Daoy (cell line): Measurements from ENCODE around the gene THAP4. TPM values are rescaled to one million over a fixed set of nuclear protein-coding genes. Genes with fewer than 3 reads are reported as not detected.
"Not testable (repeated sequence)": the region's sequence is repeated elsewhere in the genome, so short reads cannot be mapped to it uniquely, and the experiment has no call there.

ENCODE experiments used
- DNase-seq: peaks from one replicate; pipeline ENCODE4 v3.0.0-alpha.2; 2015; ENCODE audit warnings: low read depth
- total RNA-seq: library from RNA; depleted of rRNA; stranded (reverse); fragments of >200 nt; shearing (Covaris generic); gene quantifications from 2 replicates; pipeline ENCODE4 v1.2.3, GENCODE V29; 2014

Gene THAP4
- total RNA-seq, 1 experiment from 2014 or later = 45.7 TPM

GRCh38 chr2:241613017-241613780, 23.8 kb downstream of the THAP4 start:
- DNase-seq = no peak

GRCh38 chr2:241612156-241613016, 24.6 kb downstream of the THAP4 start:
- no peak for DNase-seq

GRCh38 chr2:241611062-241611461, 25.9 kb downstream of the THAP4 start:
- no peak for DNase-seq

- DNase-seq = peak; percentile 94
Measured at GRCh38 chr2:241609859-241610793, 26.8 kb downstream of the THAP4 start.

GRCh38 chr2:241608881-241609280, 28.1 kb downstream of the THAP4 start:
- no peak for DNase-seq

- no peak for DNase-seq
Measured at GRCh38 chr2:241607162-241607885, 29.6 kb downstream of the THAP4 start.

- no peak for DNase-seq
Measured at GRCh38 chr2:241606186-241606585, 30.8 kb downstream of the THAP4 start.

- DNase-seq = no peak
Measured at GRCh38 chr2:241603686-241604085, 33.3 kb downstream of the THAP4 start.

GRCh38 chr2:241602720-241603119, 34.2 kb downstream of the THAP4 start:
- no peak for DNase-seq

- DNase-seq = no peak
Measured at GRCh38 chr2:241601841-241602240, 35.1 kb downstream of the THAP4 start.

GRCh38 chr2:241599615-241600014, 37.3 kb downstream of the THAP4 start:
- DNase-seq = no peak

GRCh38 chr2:241598487-241598886, 38.5 kb downstream of the THAP4 start:
- no peak for DNase-seq

- DNase-seq = no peak
Measured at GRCh38 chr2:241598061-241598460, 38.9 kb downstream of the THAP4 start.

GRCh38 chr2:241597561-241597960, 39.4 kb downstream of the THAP4 start:
- no peak for DNase-seq

GRCh38 chr2:241595600-241596140, 41.3 kb downstream of the THAP4 start:
- no peak for DNase-seq

GRCh38 chr2:241593271-241593670, 43.7 kb downstream of the THAP4 start:
- no peak for DNase-seq

GRCh38 chr2:241592126-241592845, 44.7 kb downstream of the THAP4 start:
- DNase-seq = no peak

- DNase-seq = not testable (repeated sequence)
Measured at GRCh38 chr2:241590496-241591455, 46.2 kb downstream of the THAP4 start.

GRCh38 chr2:241589863-241590262, 47.1 kb downstream of the THAP4 start:
- DNase-seq = not testable (repeated sequence)
